GM12892 (cell line): ENCODE measurements around the gene USP50.
"Not testable (repeated sequence)": the region's sequence is repeated elsewhere in the genome, so short reads cannot be mapped to it uniquely, and the experiment has no call there.

Source experiments
- DNase-seq: peaks from one replicate; pipeline ENCODE4 v3.0.0; 2011; ENCODE audit not compliant: insufficient read length
- FAIRE-seq: peaks from 2 replicates; lab custom pipeline; 2011; peaks lifted over from hg19 to GRCh38; lab: Jason Lieb, UNC
- POLR2A ChIP-seq: IDR thresholded peaks from 2 replicates; pipeline ENCODE4 v1.6.1; 2011; ENCODE audit warnings: low read depth, low read length, control low read depth
- POLR2AphosphoS5 ChIP-seq: IDR thresholded peaks from 2 replicates; pipeline ENCODE4 v1.6.1; 2011; ENCODE audit warnings: low read depth, low read length, control low read depth
- TAF1 ChIP-seq: IDR thresholded peaks from 2 replicates; pipeline ENCODE4 v1.6.1; 2011; ENCODE audit warnings: low read depth, mild to moderate bottlenecking, control low read depth, low read length, borderline replicate concordance

The USP50 gene

GRCh38 chr15:50503144-50503543 is 43.3 kb downstream of the USP50 start:
- TF ChIP-seq TAF1, result no peak
- TF ChIP-seq POLR2AphosphoS5, result no peak
- TF ChIP-seq POLR2A, result no peak
- DNase-seq, result no peak
- no peak for FAIRE-seq

GRCh38 chr15:50501815-50502214 is 44.7 kb downstream of the USP50 start:
- FAIRE-seq (no peak), DNase-seq (no peak)
- TF ChIP-seq POLR2AphosphoS5 (no peak), TAF1 (no peak), POLR2A (no peak)

GRCh38 chr15:50500352-50500751 is 46.1 kb downstream of the USP50 start:
- TF ChIP-seq TAF1 (no peak), POLR2AphosphoS5 (no peak), POLR2A (no peak)
- DNase-seq (no peak), FAIRE-seq (no peak)

GRCh38 chr15:50496692-50497091 is 49.8 kb downstream of the USP50 start:
- no peak for FAIRE-seq
- no peak for DNase-seq
- TF ChIP-seq TAF1 (no peak), POLR2AphosphoS5 (no peak), POLR2A (no peak)

- not testable (repeated sequence) for FAIRE-seq, DNase-seq
These were observed 51.9 kb downstream of the USP50 start for GRCh38 chr15:50494547-50494946.

GRCh38 chr15:50493625-50494024 is 52.8 kb downstream of the USP50 start:
- TF ChIP-seq POLR2AphosphoS5 (no peak), TAF1 (no peak)
- no peak for DNase-seq
- FAIRE-seq, result no peak

- no peak for FAIRE-seq
- no peak for TF ChIP-seq POLR2AphosphoS5
- no peak for TF ChIP-seq TAF1
- no peak for TF ChIP-seq POLR2A
- DNase-seq, result no peak
These were observed 59.2 kb downstream of the USP50 start for GRCh38 chr15:50487287-50487686.

GRCh38 chr15:50485389-50485788 is 61.1 kb downstream of the USP50 start:
- no peak for DNase-seq
- no peak for TF ChIP-seq TAF1
- no peak for TF ChIP-seq POLR2A
- TF ChIP-seq POLR2AphosphoS5, result no peak
- no peak for FAIRE-seq

GRCh38 chr15:50484781-50485180 is 61.7 kb downstream of the USP50 start:
- TF ChIP-seq POLR2AphosphoS5 (no peak), TAF1 (no peak), POLR2A (no peak)
- DNase-seq (no peak), FAIRE-seq (peak; percentile 67)

- FAIRE-seq, result no peak
- no peak for TF ChIP-seq POLR2A
- TF ChIP-seq POLR2AphosphoS5, result no peak
- TF ChIP-seq TAF1, result no peak
These were observed 70.3 kb downstream of the USP50 start for GRCh38 chr15:50476143-50476542.

GRCh38 chr15:50471072-50471471 is 75.4 kb downstream of the USP50 start:
- DNase-seq (no peak), FAIRE-seq (no peak)
- no peak for TF ChIP-seq TAF1
- no peak for TF ChIP-seq POLR2A
- TF ChIP-seq POLR2AphosphoS5, result no peak

More at GRCh38 chr15:50476143-50476542, 70.3 kb downstream of the USP50 start:
- no peak for DNase-seq

GRCh38 chr15:50463423-50464358 is 82.8 kb downstream of the USP50 start:
- TF ChIP-seq POLR2A, result no peak
- no peak for TF ChIP-seq TAF1
- no peak for TF ChIP-seq POLR2AphosphoS5
- DNase-seq (no peak), FAIRE-seq (no peak)
